ENCODE results near the gene PYHIN1.
"Not testable (repeated sequence)": the region's sequence is repeated elsewhere in the genome, so short reads cannot be mapped to it uniquely, and the experiment has no call there.

PYHIN1 gene

GRCh38 chr1:158984386-158984785 is 53.0 kb downstream of the PYHIN1 start:
- DNase-seq, result no peak

- no peak for DNase-seq
Measured at GRCh38 chr1:158989424-158989823, 58.1 kb downstream of the PYHIN1 start.

GRCh38 chr1:158992787-158993312 is 61.5 kb downstream of the PYHIN1 start:
- DNase-seq, result peak; percentile 50

- no peak for DNase-seq
Measured at GRCh38 chr1:158996998-158997397, 65.6 kb downstream of the PYHIN1 start.

- DNase-seq, result no peak
Measured at GRCh38 chr1:158998037-158998780, 66.9 kb downstream of the PYHIN1 start.

- DNase-seq, result no peak
Measured at GRCh38 chr1:158998781-158999161, 67.4 kb downstream of the PYHIN1 start.

- DNase-seq, result no peak
Measured at GRCh38 chr1:158999316-159000069, 68.1 kb downstream of the PYHIN1 start.

GRCh38 chr1:159000070-159000409 is 68.7 kb downstream of the PYHIN1 start:
- no peak for DNase-seq

- DNase-seq, result no peak
Measured at GRCh38 chr1:159000625-159001024, 69.3 kb downstream of the PYHIN1 start.

GRCh38 chr1:159005161-159005560 is 73.8 kb downstream of the PYHIN1 start:
- DNase-seq, result no peak

- no peak for DNase-seq
Measured at GRCh38 chr1:159005676-159006075, 74.3 kb downstream of the PYHIN1 start.

GRCh38 chr1:159006210-159006807 is 75.0 kb downstream of the PYHIN1 start:
- not testable (repeated sequence) for DNase-seq

GRCh38 chr1:159007726-159008125 is 76.4 kb downstream of the PYHIN1 start:
- DNase-seq, result no peak

- DNase-seq, result peak; percentile 69
Measured at GRCh38 chr1:159008744-159009188, 77.4 kb downstream of the PYHIN1 start.

GRCh38 chr1:159009287-159009686 is 77.9 kb downstream of the PYHIN1 start:
- no peak for DNase-seq

GRCh38 chr1:159009704-159010361 is 78.5 kb downstream of the PYHIN1 start, which contains the start of gene IFI16:
IFI16 (plus strand) TSS chr1:159009907; CDS start chr1:159014681, 4,774 bp downstream.
- DNase-seq, result peak; percentile 72

GRCh38 chr1:159010391-159010790 is 79.0 kb downstream of the PYHIN1 start:
- DNase-seq, result no peak

GRCh38 chr1:159011001-159011400 is 79.6 kb downstream of the PYHIN1 start:
- DNase-seq, result peak; percentile 24

- DNase-seq, result no peak
Measured at GRCh38 chr1:159011751-159012150, 80.4 kb downstream of the PYHIN1 start.

GRCh38 chr1:159012495-159012894 is 81.1 kb downstream of the PYHIN1 start:
- DNase-seq, result peak; percentile 79

- DNase-seq, result no peak
Measured at GRCh38 chr1:159014003-159014571, 82.7 kb downstream of the PYHIN1 start.

- no peak for DNase-seq
Measured at GRCh38 chr1:159014851-159015250, 83.5 kb downstream of the PYHIN1 start.
